ENCODE data around the gene NFU1.

- TF ChIP-seq CTCF (conservative IDR thresholded peaks at IDR 0.05; ENCODE audit: low read length) (no peak), EZH2phosphoT487 (IDR thresholded peaks at IDR 0.05; ENCODE audit: borderline replicate concordance, low read depth, low read length) (no peak)
These were observed 28.6 kb upstream of the NFU1 start for GRCh38 chr2:69465513-69466456.

All from OCI-LY7 (cell line).